KMS-11 (cell line): ENCODE measurements around the gene PRCD.
"Not testable (repeated sequence)": the region's sequence is repeated elsewhere in the genome, so short reads cannot be mapped to it uniquely, and the experiment has no call there.

Experiments used
- H2AFZ ChIP-seq: fragments of 200-600 bp; sonication (generic); 2 replicates; pipeline ENCODE4 v1.6.1; 2016; ENCODE audit warnings: antibody characterized with exemption, mixed run types, low read depth
- H3K27ac ChIP-seq: fragments of 200-600 bp; sonication (generic); 2 replicates; pipeline ENCODE4 v1.6.1; 2016; ENCODE audit warnings: mild to moderate bottlenecking, mixed run types
- H3K27me3 ChIP-seq: fragments of 200-600 bp; sonication (generic); 2 replicates; pipeline ENCODE4 v1.6.1; 2017; ENCODE audit warnings: mild to moderate bottlenecking, low read depth, mixed run types, moderate library complexity; ENCODE audit not compliant: insufficient read depth
- H3K36me3 ChIP-seq: fragments of 200-600 bp; sonication (generic); 2 replicates; pipeline ENCODE4 v1.6.1; 2017; ENCODE audit warnings: mild to moderate bottlenecking, mixed run types; ENCODE audit not compliant: insufficient read depth
- H3K4me1 ChIP-seq: fragments of 200-600 bp; sonication (generic); 2 replicates; pipeline ENCODE4 v1.6.1; 2016; ENCODE audit warnings: mild to moderate bottlenecking, low read depth, mixed run types; ENCODE audit not compliant: poor library complexity, severe bottlenecking
- H3K4me2 ChIP-seq: fragments of 200-600 bp; sonication (generic); 2 replicates; pipeline ENCODE4 v1.7.0; 2016; ENCODE audit warnings: mild to moderate bottlenecking, mixed run types
- H3K4me3 ChIP-seq: fragments of 200-600 bp; sonication (generic); IDR thresholded peaks from 2 replicates; pipeline ENCODE4 v1.6.1; 2017; ENCODE audit warnings: low read depth, low read length, mixed read lengths; ENCODE audit not compliant: insufficient read depth
- H3K79me2 ChIP-seq: fragments of 200-600 bp; sonication (generic); 2 replicates; pipeline ENCODE4 v1.6.1; 2016; ENCODE audit warnings: low read depth, mixed run types; ENCODE audit not compliant: insufficient read depth
- H3K9ac ChIP-seq: fragments of 200-600 bp; sonication (generic); 2 replicates; pipeline ENCODE4 v1.6.1; 2016; ENCODE audit warnings: mild to moderate bottlenecking, mixed run types
- H4K20me1 ChIP-seq: fragments of 200-600 bp; sonication (generic); 2 replicates; pipeline ENCODE4 v1.6.1; 2016; ENCODE audit warnings: mild to moderate bottlenecking, mixed run types; ENCODE audit not compliant: insufficient read depth
- TF ChIP-seq, protein P1 (sequence below): fragments of 200-600 bp; sonication (generic); conservative IDR thresholded peaks from 2 replicates; pipeline ENCODE4 v1.6.1; 2017; ENCODE audit warnings: low read depth, mild to moderate bottlenecking, antibody characterized with exemption, low read length, moderate library complexity, mixed read lengths

Gene PRCD

DNA sequence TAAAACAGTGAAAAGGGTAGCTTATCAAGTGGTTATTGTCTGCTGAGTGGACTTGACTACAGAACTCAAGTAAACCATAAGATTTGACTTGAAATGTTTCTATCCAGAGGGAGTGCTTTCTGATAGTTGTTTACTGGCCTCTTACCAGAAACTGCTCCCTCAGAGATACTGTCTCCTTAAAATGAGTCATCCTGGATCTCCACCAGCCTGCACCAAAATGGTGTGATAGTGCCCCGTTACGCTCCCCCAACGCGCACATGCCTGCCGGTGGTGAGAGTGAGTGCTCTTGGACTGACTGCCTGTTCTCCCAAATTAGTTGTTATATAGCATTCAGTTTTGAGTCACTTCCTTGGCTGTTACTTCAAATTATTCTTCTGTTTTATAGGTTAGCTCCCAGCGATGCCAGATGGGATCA, 22.9 kb downstream of the PRCD start:
- H3K36me3 ChIP-seq, result peaks cover 27% of the 10 kb centered on the region
- no peak overlapping the region for H2AFZ ChIP-seq
- no peak overlapping the region for H3K4me2 ChIP-seq
- no peak overlapping the region for H3K4me3 ChIP-seq
- H3K27ac ChIP-seq, result no peak overlapping the region
- H3K79me2 ChIP-seq, result peaks cover 54% of the 10 kb centered on the region
- no peaks in the 10 kb centered on the region for H3K27me3 ChIP-seq
- H3K4me1 ChIP-seq, result peaks cover 65% of the 10 kb centered on the region
- peaks cover 35% of the 10 kb centered on the region for H4K20me1 ChIP-seq
- TF ChIP-seq, protein P1, sequence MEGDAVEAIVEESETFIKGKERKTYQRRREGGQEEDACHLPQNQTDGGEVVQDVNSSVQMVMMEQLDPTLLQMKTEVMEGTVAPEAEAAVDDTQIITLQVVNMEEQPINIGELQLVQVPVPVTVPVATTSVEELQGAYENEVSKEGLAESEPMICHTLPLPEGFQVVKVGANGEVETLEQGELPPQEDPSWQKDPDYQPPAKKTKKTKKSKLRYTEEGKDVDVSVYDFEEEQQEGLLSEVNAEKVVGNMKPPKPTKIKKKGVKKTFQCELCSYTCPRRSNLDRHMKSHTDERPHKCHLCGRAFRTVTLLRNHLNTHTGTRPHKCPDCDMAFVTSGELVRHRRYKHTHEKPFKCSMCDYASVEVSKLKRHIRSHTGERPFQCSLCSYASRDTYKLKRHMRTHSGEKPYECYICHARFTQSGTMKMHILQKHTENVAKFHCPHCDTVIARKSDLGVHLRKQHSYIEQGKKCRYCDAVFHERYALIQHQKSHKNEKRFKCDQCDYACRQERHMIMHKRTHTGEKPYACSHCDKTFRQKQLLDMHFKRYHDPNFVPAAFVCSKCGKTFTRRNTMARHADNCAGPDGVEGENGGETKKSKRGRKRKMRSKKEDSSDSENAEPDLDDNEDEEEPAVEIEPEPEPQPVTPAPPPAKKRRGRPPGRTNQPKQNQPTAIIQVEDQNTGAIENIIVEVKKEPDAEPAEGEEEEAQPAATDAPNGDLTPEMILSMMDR, result no peak
- no peak overlapping the region for H3K9ac ChIP-seq

DNA sequence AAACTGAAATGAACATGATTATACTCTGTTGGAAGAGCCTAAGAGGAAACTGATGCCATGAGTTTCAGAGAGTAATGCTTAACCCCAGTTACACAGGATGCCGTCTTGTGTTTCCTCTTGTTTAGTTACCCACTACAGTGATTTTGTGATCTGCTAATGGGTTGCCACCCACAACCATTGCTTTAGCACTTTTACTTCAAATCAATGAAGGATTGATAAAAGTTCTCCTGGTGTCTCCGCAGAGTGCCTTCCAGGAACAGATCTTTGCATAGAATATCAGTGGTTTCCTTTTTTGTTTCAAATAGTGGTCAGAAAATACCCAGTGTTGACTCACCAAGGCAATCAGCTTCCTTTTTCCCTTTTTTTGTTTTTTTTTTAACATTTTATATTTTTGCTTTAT, 23.5 kb downstream of the PRCD start:
- H3K4me1 ChIP-seq, result peaks cover 67% of the 10 kb centered on the region
- peaks cover 27% of the 10 kb centered on the region for H3K36me3 ChIP-seq
- not testable (repeated sequence) for H3K27me3 ChIP-seq, H3K4me3 ChIP-seq, H2AFZ ChIP-seq, H3K4me2 ChIP-seq, H3K27ac ChIP-seq, H3K9ac ChIP-seq
- peaks cover 47% of the 10 kb centered on the region for H3K79me2 ChIP-seq
- peaks cover 35% of the 10 kb centered on the region for H4K20me1 ChIP-seq

DNA sequence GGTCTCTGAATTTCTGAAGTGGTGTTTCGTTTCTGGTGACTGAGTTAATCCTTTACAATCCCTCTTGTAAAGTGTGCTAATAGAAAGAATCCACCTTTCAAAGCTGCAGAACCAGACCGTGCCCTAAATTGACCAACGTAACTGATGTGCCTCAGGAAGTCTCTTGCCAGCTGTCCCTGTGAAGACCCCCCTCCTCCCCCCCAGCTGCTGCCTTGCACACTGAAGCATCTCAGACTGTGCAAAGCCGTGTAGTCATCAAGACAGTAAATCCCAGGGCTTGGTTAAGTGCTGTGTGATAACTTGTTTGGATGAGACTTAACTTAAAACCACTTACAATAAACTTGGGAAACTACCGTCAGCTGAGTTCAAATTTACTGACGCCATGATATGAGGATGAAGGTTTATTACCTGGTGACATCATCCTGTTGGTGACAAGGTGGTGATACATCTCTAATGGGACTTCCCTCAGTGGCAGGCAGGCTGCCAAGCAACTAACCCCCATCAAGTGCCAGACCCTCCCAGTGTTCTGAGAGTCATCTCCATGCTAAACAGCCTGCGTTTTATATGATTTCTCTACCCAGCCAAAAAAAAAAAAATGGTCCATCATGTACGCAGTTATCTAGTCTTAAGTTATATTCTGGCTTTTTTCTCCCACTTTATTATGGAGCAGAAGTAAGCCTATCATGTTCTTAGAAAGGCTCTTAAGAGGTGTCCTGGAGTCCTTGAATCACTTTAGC, 25.3 kb downstream of the PRCD start:
- H4K20me1 ChIP-seq, result peaks cover 26% of the 10 kb centered on the region
- H3K27me3 ChIP-seq, H3K4me2 ChIP-seq, H3K4me3 ChIP-seq, H3K9ac ChIP-seq, H2AFZ ChIP-seq, H3K27ac ChIP-seq: not testable (repeated sequence)
- peaks cover 17% of the 10 kb centered on the region for H3K36me3 ChIP-seq
- peaks cover 29% of the 10 kb centered on the region for H3K79me2 ChIP-seq
- peaks cover 52% of the 10 kb centered on the region for H3K4me1 ChIP-seq

DNA sequence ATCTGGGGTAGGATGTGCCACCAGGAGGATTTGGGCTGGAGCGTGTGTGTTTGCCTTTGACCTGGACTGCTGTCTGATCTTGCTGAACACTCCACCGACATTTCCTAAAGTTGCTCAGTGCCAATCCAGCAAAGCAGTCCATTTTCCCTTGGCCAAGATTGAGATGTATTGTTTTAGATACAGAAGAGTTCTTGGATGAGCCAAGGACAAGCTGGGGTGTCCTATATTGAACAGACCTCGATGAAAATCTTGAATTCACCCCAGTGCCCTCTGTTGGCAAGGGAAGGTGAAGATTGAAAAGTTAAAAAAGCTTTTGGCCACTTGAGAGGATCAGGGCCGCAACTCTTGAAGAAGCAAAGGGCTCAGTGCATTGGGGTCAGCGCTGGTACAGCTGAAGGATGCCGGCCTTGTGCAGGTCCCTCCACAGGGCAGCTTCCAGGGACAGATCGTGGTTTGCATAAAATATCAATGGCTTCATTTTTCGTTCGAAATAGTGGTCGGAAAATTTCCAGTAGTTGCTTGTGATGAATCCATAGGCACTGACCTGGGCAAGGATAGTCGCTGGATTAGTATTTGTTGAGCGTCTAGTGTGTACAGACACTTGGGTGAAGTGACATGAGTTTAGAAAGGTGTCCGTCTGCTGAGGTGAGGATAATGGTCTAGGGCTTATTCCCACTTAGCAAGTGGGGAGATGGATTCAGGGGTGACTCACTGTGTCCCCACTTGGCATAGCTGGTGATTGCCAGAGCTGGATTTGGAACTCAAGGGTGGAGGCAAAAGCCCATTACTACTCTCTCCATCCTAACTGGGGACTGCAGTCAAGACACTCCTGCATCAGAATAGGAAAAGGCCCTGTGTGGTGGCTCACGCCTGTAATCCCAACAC, 26.1 kb downstream of the PRCD start:
- no peak overlapping the region for H3K9ac ChIP-seq
- peaks cover 18% of the 10 kb centered on the region for H4K20me1 ChIP-seq
- no peak overlapping the region for H2AFZ ChIP-seq
- peaks cover 21% of the 10 kb centered on the region for H3K79me2 ChIP-seq
- TF ChIP-seq, protein P1, result 0 out of 2 replicates have a peak, but pooled peaks have one; percentile 18
- H3K4me2 ChIP-seq, result no peak overlapping the region
- H3K4me1 ChIP-seq, result peaks cover 44% of the 10 kb centered on the region
- H3K36me3 ChIP-seq, result peaks cover 12% of the 10 kb centered on the region
- H3K27me3 ChIP-seq, result no peaks in the 10 kb centered on the region
- H3K4me3 ChIP-seq, result no peak overlapping the region
- H3K27ac ChIP-seq, result no peak overlapping the region; the same call in 1 of the 2 replicates

DNA sequence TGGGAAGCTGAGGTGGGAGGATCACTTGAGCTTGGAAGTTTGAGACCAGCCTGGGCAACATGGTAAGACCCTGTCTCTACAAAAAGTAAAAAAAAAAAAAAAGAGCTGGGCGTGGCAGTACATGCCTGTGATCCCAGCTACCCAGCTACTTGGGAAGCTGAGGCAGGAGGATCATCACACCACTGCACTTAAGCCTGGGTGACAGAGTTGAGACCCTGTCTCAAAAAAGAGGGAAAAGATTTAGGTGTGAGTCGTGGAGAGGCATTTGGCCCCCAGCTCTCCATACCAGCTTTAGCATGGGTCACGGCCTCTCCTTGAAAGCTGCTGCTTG, 26.7 kb downstream of the PRCD start:
- Histone ChIP-seq H3K27me3 (no peaks in the 10 kb centered on the region), H3K36me3 (peaks cover 11% of the 10 kb centered on the region), H4K20me1 (peaks cover 12% of the 10 kb centered on the region), H3K9ac (no peak overlapping the region), H2AFZ (no peak overlapping the region), H3K4me3 (no peak overlapping the region), H3K4me2 (peak overlapping the region; percentile 21; the same call in 1 of the 2 replicates), H3K27ac (peak overlapping the region; percentile 44; the same call in 1 of the 2 replicates), H3K4me1 (peaks cover 38% of the 10 kb centered on the region), H3K79me2 (peaks cover 15% of the 10 kb centered on the region; the same call in 1 of the 2 replicates)
- TF ChIP-seq, protein P1, result no peak
